Neural cell (in vitro differentiated cells): ENCODE results near the gene CAPN15. TPM values are rescaled to one million over a fixed set of nuclear protein-coding genes. Genes with fewer than 3 reads are reported as not detected.

Experiments
- H2AFZ ChIP-seq: fragments of 200-600, 300-800 bp; sonication (generic), shearing (Covaris generic); 2 replicates; pipeline ENCODE4 v1.6.0; 2014; ENCODE audit warnings: low read depth, mild to moderate bottlenecking, antibody characterized with exemption, low read length, moderate library complexity
- H3F3A ChIP-seq: fragments of 200-600 bp; shearing (Covaris generic); 2 replicates; pipeline ENCODE4 v1.6.1; 2016; ENCODE audit warnings: mild to moderate bottlenecking, moderate library complexity, mixed read lengths, antibody characterized with exemption, low read length; ENCODE audit not compliant: insufficient read depth, poor library complexity, severe bottlenecking
- H3K27ac ChIP-seq: fragments of 200-600, 300-800 bp; sonication (generic), shearing (Covaris generic); 2 replicates; pipeline ENCODE4 v1.5.1; 2014; ENCODE audit warnings: mild to moderate bottlenecking, low read length, moderate library complexity
- H3K27me3 ChIP-seq: fragments of 300-800, 200-600 bp; sonication (generic), shearing (Covaris generic); 2 replicates; pipeline ENCODE4 v1.6.0; 2014; ENCODE audit warnings: mild to moderate bottlenecking, low read depth, low read length, moderate library complexity; ENCODE audit not compliant: insufficient read depth
- H3K36me3 ChIP-seq: fragments of 300-800, 200-600 bp; sonication (generic), shearing (Covaris generic); 2 replicates; pipeline ENCODE4 v1.5.1; 2014; ENCODE audit warnings: mild to moderate bottlenecking, antibody characterized with exemption, low read length, moderate library complexity; ENCODE audit not compliant: insufficient read depth
- H3K4me2 ChIP-seq: fragments of 300-800, 200-600 bp; sonication (generic), shearing (Covaris generic); 2 replicates; pipeline ENCODE4 v1.6.0; 2014; ENCODE audit warnings: mild to moderate bottlenecking, low read length
- H3K4me3 ChIP-seq: fragments of 300-800, 200-600 bp; sonication (generic), shearing (Covaris generic); 2 replicates; pipeline ENCODE4 v1.5.1; 2014; ENCODE audit warnings: mild to moderate bottlenecking, low read length, moderate library complexity
- H3K79me2 ChIP-seq: fragments of 200-600 bp; shearing (Covaris generic); replicated peaks from 2 replicates; pipeline ENCODE4 v1.6.0; 2014; ENCODE audit warnings: mild to moderate bottlenecking, low read length, moderate library complexity; ENCODE audit not compliant: insufficient read depth
- H3K9ac ChIP-seq: fragments of 300-800, 200-600 bp; sonication (generic), shearing (Covaris generic); 2 replicates; pipeline ENCODE4 v1.6.1; 2016; ENCODE audit warnings: mild to moderate bottlenecking, low read length, mixed read lengths
- H3K9me2 ChIP-seq: fragments of 200-600 bp; shearing (Covaris generic); 2 replicates; pipeline ENCODE4 v1.6.1; 2016; ENCODE audit warnings: mild to moderate bottlenecking, low read length, mixed read lengths; ENCODE audit not compliant: insufficient read depth
- H3K9me3 ChIP-seq: fragments of 200-600, 300-800 bp; sonication (generic), shearing (Covaris generic); 2 replicates; pipeline ENCODE4 v1.6.1; 2016; ENCODE audit warnings: mild to moderate bottlenecking, mixed run types, low read length, moderate library complexity, mixed read lengths
- H4K20me1 ChIP-seq: fragments of 200-600 bp; shearing (Covaris generic); 2 replicates; pipeline ENCODE4 v1.6.1; 2016; ENCODE audit warnings: mild to moderate bottlenecking, mixed run types; ENCODE audit not compliant: insufficient read depth
- EP300 ChIP-seq: fragments of 450-650 bp; conservative IDR thresholded peaks from 2 replicates; pipeline ENCODE4 v1.6.1; 2014; ENCODE audit warnings: antibody characterized with exemption, mild to moderate bottlenecking, moderate library complexity; ENCODE audit not compliant: poor library complexity, severe bottlenecking
- EZH2 ChIP-seq: fragments of 200-600, 300-800 bp; shearing (Covaris generic), sonication (generic); IDR thresholded peaks from 2 replicates; pipeline ENCODE4 v1.6.1; 2014; ENCODE audit warnings: antibody characterized with exemption, low read length, borderline replicate concordance, mild to moderate bottlenecking; ENCODE audit not compliant: insufficient read depth, poor library complexity, severe bottlenecking
- MXI1 ChIP-seq: fragments of 450-650 bp; conservative IDR thresholded peaks from 2 replicates; pipeline ENCODE4 v1.6.1; 2014; ENCODE audit warnings: antibody characterized with exemption, mild to moderate bottlenecking; ENCODE audit not compliant: poor library complexity, severe bottlenecking
- POLR2AphosphoS5 ChIP-seq: IDR thresholded peaks from 2 replicates; pipeline ENCODE4 v1.6.1; 2012
- RAD21 ChIP-seq: fragments of 450-650 bp; conservative IDR thresholded peaks from 2 replicates; pipeline ENCODE4 v1.6.1; 2014; ENCODE audit warnings: antibody characterized with exemption, mild to moderate bottlenecking, moderate library complexity
- SMC3 ChIP-seq: fragments of 450-650 bp; conservative IDR thresholded peaks from 2 replicates; pipeline ENCODE4 v1.6.1; 2014; ENCODE audit warnings: antibody characterized with exemption, mild to moderate bottlenecking, moderate library complexity; ENCODE audit not compliant: poor library complexity
- TAF1 ChIP-seq: IDR thresholded peaks from 2 replicates; pipeline ENCODE4 v1.6.1; 2012; ENCODE audit warnings: low read depth
- polyA plus RNA-seq: library from polyadenylated mRNA; depleted of rRNA; stranded (reverse); fragments of >200 nt; gene quantifications from 2 replicates; pipeline ENCODE4 v1.2.3, GENCODE V29; 2014
- TF ChIP-seq, protein P1 (sequence below): fragments of 450-650 bp; IDR thresholded peaks from 2 replicates; pipeline ENCODE4 v1.5.1; 2014; ENCODE audit warnings: antibody characterized with exemption, mild to moderate bottlenecking, moderate library complexity; ENCODE audit not compliant: poor library complexity, severe bottlenecking
- TF ChIP-seq, protein P2 (sequence below): IDR thresholded peaks from 2 replicates; pipeline ENCODE4 v1.6.1; 2012; ENCODE audit warnings: borderline replicate concordance

The CAPN15 gene
- polyA plus RNA-seq, 1 donor from 2014 or later = 11.5 TPM

DNA sequence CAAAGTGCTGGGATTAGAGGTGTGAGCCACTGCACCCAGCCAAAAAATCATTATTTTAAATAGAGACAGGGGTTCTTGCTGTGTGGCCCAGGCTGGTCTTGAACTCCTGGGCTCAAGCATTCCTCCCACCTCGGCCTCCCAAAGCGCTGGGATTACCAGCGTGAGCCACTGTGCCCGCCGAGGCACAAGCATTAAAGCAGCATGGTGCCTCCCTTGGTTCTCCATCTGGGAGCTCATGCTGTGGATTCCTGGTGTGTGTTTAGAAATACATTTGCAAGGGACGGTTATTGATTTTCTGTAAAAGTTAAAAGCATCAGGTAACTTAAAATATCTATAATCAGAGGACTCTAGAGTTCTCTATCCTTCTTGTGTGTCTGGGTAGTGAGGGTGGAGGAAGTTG lies 14.7 kb upstream of the CAPN15 start:
- Histone ChIP-seq H3K27ac (no peak overlapping the region), H3K9ac (no peak overlapping the region), H3K9me3 (no peaks in the 10 kb centered on the region)

DNA sequence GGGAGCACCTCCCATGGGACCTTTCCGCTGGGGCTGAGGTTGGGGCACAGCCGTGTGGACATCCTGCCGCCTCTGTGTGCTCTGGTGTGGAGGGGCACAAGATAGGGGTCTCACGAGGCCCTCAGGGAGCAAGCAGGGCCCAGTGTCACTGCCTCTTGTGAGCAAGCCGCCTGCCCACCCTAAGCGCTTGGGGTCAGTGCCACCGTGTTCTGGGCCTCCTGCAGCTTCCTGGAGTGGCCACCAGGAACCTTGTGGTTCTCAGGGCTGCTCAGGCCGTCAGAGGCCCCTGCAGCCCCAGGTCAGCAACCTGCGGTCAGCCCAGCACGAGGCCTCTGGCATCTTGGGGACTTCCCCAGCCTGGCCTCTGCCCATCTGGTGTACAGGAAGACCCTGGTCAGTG lies 13.6 kb upstream of the CAPN15 start:
- Histone ChIP-seq H3K9me2 (no peaks in the 10 kb centered on the region), H3K9ac (no peak overlapping the region), H3K4me3 (no peak overlapping the region), H3K27ac (no peak overlapping the region), H3K27me3 (no peaks in the 10 kb centered on the region), H3F3A (no peaks in the 10 kb centered on the region), H3K9me3 (no peaks in the 10 kb centered on the region), H3K36me3 (no peaks in the 10 kb centered on the region), H4K20me1 (no peaks in the 10 kb centered on the region), H2AFZ (no peak overlapping the region), H3K4me2 (no peak overlapping the region), H3K79me2 (no peaks in the 10 kb centered on the region)
- TF ChIP-seq, protein P1, sequence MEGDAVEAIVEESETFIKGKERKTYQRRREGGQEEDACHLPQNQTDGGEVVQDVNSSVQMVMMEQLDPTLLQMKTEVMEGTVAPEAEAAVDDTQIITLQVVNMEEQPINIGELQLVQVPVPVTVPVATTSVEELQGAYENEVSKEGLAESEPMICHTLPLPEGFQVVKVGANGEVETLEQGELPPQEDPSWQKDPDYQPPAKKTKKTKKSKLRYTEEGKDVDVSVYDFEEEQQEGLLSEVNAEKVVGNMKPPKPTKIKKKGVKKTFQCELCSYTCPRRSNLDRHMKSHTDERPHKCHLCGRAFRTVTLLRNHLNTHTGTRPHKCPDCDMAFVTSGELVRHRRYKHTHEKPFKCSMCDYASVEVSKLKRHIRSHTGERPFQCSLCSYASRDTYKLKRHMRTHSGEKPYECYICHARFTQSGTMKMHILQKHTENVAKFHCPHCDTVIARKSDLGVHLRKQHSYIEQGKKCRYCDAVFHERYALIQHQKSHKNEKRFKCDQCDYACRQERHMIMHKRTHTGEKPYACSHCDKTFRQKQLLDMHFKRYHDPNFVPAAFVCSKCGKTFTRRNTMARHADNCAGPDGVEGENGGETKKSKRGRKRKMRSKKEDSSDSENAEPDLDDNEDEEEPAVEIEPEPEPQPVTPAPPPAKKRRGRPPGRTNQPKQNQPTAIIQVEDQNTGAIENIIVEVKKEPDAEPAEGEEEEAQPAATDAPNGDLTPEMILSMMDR = no peak
- no peak for TF ChIP-seq EP300
- no peak for TF ChIP-seq SMC3
- no peak for TF ChIP-seq RAD21
- no peak for TF ChIP-seq MXI1
- no peak for TF ChIP-seq TAF1
- TF ChIP-seq, protein P2, sequence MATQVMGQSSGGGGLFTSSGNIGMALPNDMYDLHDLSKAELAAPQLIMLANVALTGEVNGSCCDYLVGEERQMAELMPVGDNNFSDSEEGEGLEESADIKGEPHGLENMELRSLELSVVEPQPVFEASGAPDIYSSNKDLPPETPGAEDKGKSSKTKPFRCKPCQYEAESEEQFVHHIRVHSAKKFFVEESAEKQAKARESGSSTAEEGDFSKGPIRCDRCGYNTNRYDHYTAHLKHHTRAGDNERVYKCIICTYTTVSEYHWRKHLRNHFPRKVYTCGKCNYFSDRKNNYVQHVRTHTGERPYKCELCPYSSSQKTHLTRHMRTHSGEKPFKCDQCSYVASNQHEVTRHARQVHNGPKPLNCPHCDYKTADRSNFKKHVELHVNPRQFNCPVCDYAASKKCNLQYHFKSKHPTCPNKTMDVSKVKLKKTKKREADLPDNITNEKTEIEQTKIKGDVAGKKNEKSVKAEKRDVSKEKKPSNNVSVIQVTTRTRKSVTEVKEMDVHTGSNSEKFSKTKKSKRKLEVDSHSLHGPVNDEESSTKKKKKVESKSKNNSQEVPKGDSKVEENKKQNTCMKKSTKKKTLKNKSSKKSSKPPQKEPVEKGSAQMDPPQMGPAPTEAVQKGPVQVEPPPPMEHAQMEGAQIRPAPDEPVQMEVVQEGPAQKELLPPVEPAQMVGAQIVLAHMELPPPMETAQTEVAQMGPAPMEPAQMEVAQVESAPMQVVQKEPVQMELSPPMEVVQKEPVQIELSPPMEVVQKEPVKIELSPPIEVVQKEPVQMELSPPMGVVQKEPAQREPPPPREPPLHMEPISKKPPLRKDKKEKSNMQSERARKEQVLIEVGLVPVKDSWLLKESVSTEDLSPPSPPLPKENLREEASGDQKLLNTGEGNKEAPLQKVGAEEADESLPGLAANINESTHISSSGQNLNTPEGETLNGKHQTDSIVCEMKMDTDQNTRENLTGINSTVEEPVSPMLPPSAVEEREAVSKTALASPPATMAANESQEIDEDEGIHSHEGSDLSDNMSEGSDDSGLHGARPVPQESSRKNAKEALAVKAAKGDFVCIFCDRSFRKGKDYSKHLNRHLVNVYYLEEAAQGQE = no peak
- no peak for TF ChIP-seq EZH2
- no peak for TF ChIP-seq POLR2AphosphoS5

More for the DNA sequence above, 14.7 kb upstream of the CAPN15 start:
- Histone ChIP-seq H2AFZ (no peak overlapping the region), H3K4me3 (no peak overlapping the region), H3K79me2 (no peaks in the 10 kb centered on the region), H4K20me1 (no peaks in the 10 kb centered on the region), H3K27me3 (no peaks in the 10 kb centered on the region), H3K36me3 (no peaks in the 10 kb centered on the region), H3K4me2 (no peak overlapping the region), H3F3A (no peaks in the 10 kb centered on the region), H3K9me2 (no peaks in the 10 kb centered on the region)
- TF ChIP-seq, protein P2 = no peak
- TF ChIP-seq SMC3 = no peak
